HG02571 (cell line): Measurements from ENCODE around the gene LAMC3.
"Not testable (repeated sequence)": the region's sequence is repeated elsewhere in the genome, so short reads cannot be mapped to it uniquely, and the experiment has no call there.

Source experiments
- ATAC-seq: cut with Tn5 transposase; IDR thresholded peaks from one replicate; pipeline ENCODE4 v1.9.1; 2021; ENCODE audit warnings: mild to moderate bottlenecking, moderate library complexity; ENCODE audit not compliant: unreplicated experiment

Gene LAMC3

GRCh38 chr9:131094015-131094414 is 85.0 kb downstream of the LAMC3 start:
- no peak for ATAC-seq

GRCh38 chr9:131094622-131095021 is 85.6 kb downstream of the LAMC3 start:
- ATAC-seq: no peak

- no peak for ATAC-seq
Observed at GRCh38 chr9:131095666-131096268, 86.8 kb downstream of the LAMC3 start.

GRCh38 chr9:131096269-131097125 is 87.5 kb downstream of the LAMC3 start, which contains the start of gene AIF1L:
Gene AIF1L, plus strand, starts transcription at chr9:131096531. Its CDS starts 99 bp downstream, at chr9:131096630.
- no peak for ATAC-seq

- no peak for ATAC-seq
Observed at GRCh38 chr9:131097126-131097947, 88.4 kb downstream of the LAMC3 start.

- no peak for ATAC-seq
Observed at GRCh38 chr9:131097948-131098278, 88.9 kb downstream of the LAMC3 start.

GRCh38 chr9:131098391-131099101 is 89.6 kb downstream of the LAMC3 start:
- no peak for ATAC-seq

GRCh38 chr9:131099102-131099606 is 90.2 kb downstream of the LAMC3 start:
- ATAC-seq: no peak

- not testable (repeated sequence) for ATAC-seq
Observed at GRCh38 chr9:131099845-131100244, 90.9 kb downstream of the LAMC3 start.

GRCh38 chr9:131100445-131100844 is 91.5 kb downstream of the LAMC3 start:
- no peak for ATAC-seq

- no peak for ATAC-seq
Observed at GRCh38 chr9:131101207-131101964, 92.4 kb downstream of the LAMC3 start.

GRCh38 chr9:131103024-131103423 is 94.0 kb downstream of the LAMC3 start:
- ATAC-seq: no peak

- no peak for ATAC-seq
Observed at GRCh38 chr9:131103535-131103934, 94.6 kb downstream of the LAMC3 start.

GRCh38 chr9:131104016-131104740 is 95.2 kb downstream of the LAMC3 start:
- ATAC-seq: no peak

- no peak for ATAC-seq
Observed at GRCh38 chr9:131105952-131106351, 97.0 kb downstream of the LAMC3 start.

GRCh38 chr9:131107760-131108159 is 98.8 kb downstream of the LAMC3 start:
- ATAC-seq: no peak

GRCh38 chr9:131111186-131111853 is 102.3 kb downstream of the LAMC3 start:
- no peak for ATAC-seq

GRCh38 chr9:131111854-131112311 is 102.9 kb downstream of the LAMC3 start:
- no peak for ATAC-seq
